Ascending aorta (tissue), 2 donors: Measurements from ENCODE around the gene NOX3. TPM values are rescaled to one million over a fixed set of nuclear protein-coding genes. Genes with fewer than 3 reads are reported as not detected.
"Not testable (repeated sequence)": the region's sequence is repeated elsewhere in the genome, so short reads cannot be mapped to it uniquely, and the experiment has no call there.

Experiments
- DNase-seq, 2 donors: peaks; one replicate each; pipeline ENCODE4 v3.0.0-alpha.2; 2019; ENCODE audit warnings: low spot score in 2 of 2
- H3K27ac ChIP-seq, 2 donors: fragments of 200-600 bp; sonication (generic); one replicate each; pipeline ENCODE4 v1.5.1; 2016 to 2017; ENCODE audit warnings: mild to moderate bottlenecking in 1 of 2
- H3K27me3 ChIP-seq: fragments of 200-600 bp; sonication (generic); one replicate; pipeline ENCODE4 v1.5.1; 2017
- H3K36me3 ChIP-seq, 2 donors: fragments of 200-600 bp; sonication (generic); one replicate each; pipeline ENCODE4 v1.5.1; 2016
- H3K4me1 ChIP-seq, 2 donors: fragments of 200-600 bp; sonication (generic); one replicate each; pipeline ENCODE4 v1.5.1; 2016 to 2017; ENCODE audit warnings: mild to moderate bottlenecking in 1 of 2
- H3K4me3 ChIP-seq, 2 donors: fragments of 200-600 bp; sonication (generic); one replicate each; pipeline ENCODE4 v1.5.1; 2016 to 2017; ENCODE audit warnings: mild to moderate bottlenecking in 1 of 2
- H3K9me3 ChIP-seq, 2 donors: fragments of 200-600 bp; sonication (generic); one replicate each; pipeline ENCODE4 v1.5.1; 2016
- CTCF ChIP-seq, 3 experiments: fragments of 200-600 bp in 2 of 3; fragments of 450-650 bp in 1 of 3; sonication (generic) in 2 of 3; IDR thresholded peaks; one replicate each; pipeline ENCODE4 v1.5.1; 2016 to 2019; ENCODE audit warnings: antibody characterized with exemption in 3 of 3, mild to moderate bottlenecking in 1 of 3, moderate library complexity in 1 of 3
- intact Hi-C: fragments of 100-400 bp; cut with DNase I; formaldehyde crosslinking; loops from one replicate; pipeline ENCODE4 v1.15.1; 2023
- total RNA-seq: library from RNA; depleted of rRNA; stranded (reverse); fragments of >200 nt; gene quantifications from one replicate; pipeline ENCODE4 v1.1.0, GENCODE V29; 2016

Gene NOX3
- total RNA-seq, 1 donor from 2014 or later: not detected

- no peak for TF ChIP-seq CTCF (IDR thresholded peaks at IDR 0.05)
- intact Hi-C loops: loop anchor here (5.0 kb wide), 1 partner anchor 164 kb away; no protein-coding TSS in a partner anchor
- Histone ChIP-seq H3K36me3 (no peaks in the 10 kb centered on the region), H3K4me1 (peaks cover 7 to 22% of the 10 kb centered on the region in 2 donors), H3K27ac (no peak overlapping the region), H3K9me3 (no peaks in the 10 kb centered on the region), H3K27me3 (no peaks in the 10 kb centered on the region), H3K4me3 (no peak overlapping the region)
- no peak for DNase-seq
Measured at GRCh38 chr6:155491421-155491820, 35.8 kb upstream of the NOX3 start.

GRCh38 chr6:155488197-155488596 is 32.6 kb upstream of the NOX3 start:
- intact Hi-C loops, DNase-seq, H3K27ac ChIP-seq: not testable (repeated sequence)

GRCh38 chr6:155487371-155488130 is 31.9 kb upstream of the NOX3 start:
- Histone ChIP-seq H3K27me3 (no peaks in the 10 kb centered on the region), H3K36me3 (no peaks in the 10 kb centered on the region), H3K27ac (no peak overlapping the region), H3K4me3 (no peak overlapping the region), H3K9me3 (no peaks in the 10 kb centered on the region), H3K4me1 (peaks cover 0 to under 1% of the 10 kb centered on the region in 2 donors)
- TF ChIP-seq CTCF (IDR thresholded peaks at IDR 0.05): no peak
- no peak for DNase-seq
- intact Hi-C loops: no loop called here

More at GRCh38 chr6:155488197-155488596, 32.6 kb upstream of the NOX3 start:
- not testable (repeated sequence) for H3K9me3 ChIP-seq, H3K36me3 ChIP-seq, H3K4me3 ChIP-seq, H3K4me1 ChIP-seq, H3K27me3 ChIP-seq

GRCh38 chr6:155486721-155487294 is 31.2 kb upstream of the NOX3 start:
- no peak for TF ChIP-seq CTCF (IDR thresholded peaks at IDR 0.05)

GRCh38 chr6:155485756-155486155 is 30.1 kb upstream of the NOX3 start:
- H3K9me3 ChIP-seq: no peaks in the 10 kb centered on the region
- H3K4me1 ChIP-seq: no peaks in the 10 kb centered on the region
- no peak overlapping the region for H3K27ac ChIP-seq
- H3K36me3 ChIP-seq: no peaks in the 10 kb centered on the region
- no peaks in the 10 kb centered on the region for H3K27me3 ChIP-seq
- intact Hi-C loops: no loop called here
- TF ChIP-seq CTCF (IDR thresholded peaks at IDR 0.05): no peak
- H3K4me3 ChIP-seq: no peak overlapping the region
- DNase-seq: no peak

More at GRCh38 chr6:155486721-155487294, 31.2 kb upstream of the NOX3 start:
- no peaks in the 10 kb centered on the region for H3K4me1 ChIP-seq
- DNase-seq: no peak
- intact Hi-C loops: no loop called here
- no peaks in the 10 kb centered on the region for H3K27me3 ChIP-seq
- no peak overlapping the region for H3K4me3 ChIP-seq
- H3K36me3 ChIP-seq: no peaks in the 10 kb centered on the region
- no peaks in the 10 kb centered on the region for H3K9me3 ChIP-seq
- no peak overlapping the region for H3K27ac ChIP-seq

- no peak for DNase-seq
- intact Hi-C loops: no loop called here
- Histone ChIP-seq H3K27ac (no peak overlapping the region), H3K9me3 (no peaks in the 10 kb centered on the region), H3K36me3 (no peaks in the 10 kb centered on the region), H3K4me3 (no peak overlapping the region), H3K4me1 (no peaks in the 10 kb centered on the region), H3K27me3 (no peaks in the 10 kb centered on the region)
- no peak for TF ChIP-seq CTCF (IDR thresholded peaks at IDR 0.05)
Measured at GRCh38 chr6:155483858-155484257, 28.2 kb upstream of the NOX3 start.
